ENCODE measurements around the gene CLK4.

CLK4 gene

GRCh38 chr5:178632285-178632684 is 5.4 kb upstream of the CLK4 start:
- no peak overlapping the region for H3K27ac ChIP-seq (ENCODE audit: low read depth, low read length)
- no peaks in the 10 kb centered on the region for H3K36me3 ChIP-seq (ENCODE audit: control insufficient read depth, insufficient read depth, low read length)
- no peaks in the 10 kb centered on the region; the same call in 1 of the 2 replicates for H3K27me3 ChIP-seq (ENCODE audit: control insufficient read depth, insufficient read depth, low read length)
- H3K4me3 ChIP-seq (ENCODE audit: low read depth, low read length) = no peak overlapping the region
- no peaks in the 10 kb centered on the region for H3K4me1 ChIP-seq (ENCODE audit: control insufficient read depth, insufficient read depth, low read length)
- H3K9me3 ChIP-seq (ENCODE audit: control insufficient read depth, insufficient read depth, low read length) = no peaks in the 10 kb centered on the region
- H3K9ac ChIP-seq (ENCODE audit: low read depth, low read length) = no peak overlapping the region

GRCh38 chr5:178630951-178631350 is 4.1 kb upstream of the CLK4 start:
- Histone ChIP-seq H3K4me1 (ENCODE audit: control insufficient read depth, insufficient read depth, low read length) (no peaks in the 10 kb centered on the region), H3K4me3 (ENCODE audit: low read depth, low read length) (no peak overlapping the region), H3K9me3 (ENCODE audit: control insufficient read depth, insufficient read depth, low read length) (no peaks in the 10 kb centered on the region), H3K9ac (ENCODE audit: low read depth, low read length) (no peak overlapping the region), H3K27ac (ENCODE audit: low read depth, low read length) (no peak overlapping the region), H3K36me3 (ENCODE audit: control insufficient read depth, insufficient read depth, low read length) (no peaks in the 10 kb centered on the region), H3K27me3 (ENCODE audit: control insufficient read depth, insufficient read depth, low read length) (no peaks in the 10 kb centered on the region; the same call in 1 of the 2 replicates)

GRCh38 chr5:178630475-178630930 is 3.7 kb upstream of the CLK4 start:
- Histone ChIP-seq H3K27ac (ENCODE audit: low read depth, low read length) (no peak overlapping the region), H3K4me1 (ENCODE audit: control insufficient read depth, insufficient read depth, low read length) (peaks cover 1% of the 10 kb centered on the region; the same call in 1 of the 2 replicates), H3K9me3 (ENCODE audit: control insufficient read depth, insufficient read depth, low read length) (no peaks in the 10 kb centered on the region), H3K36me3 (ENCODE audit: control insufficient read depth, insufficient read depth, low read length) (no peaks in the 10 kb centered on the region), H3K9ac (ENCODE audit: low read depth, low read length) (no peak overlapping the region), H3K27me3 (ENCODE audit: control insufficient read depth, insufficient read depth, low read length) (no peaks in the 10 kb centered on the region; the same call in 1 of the 2 replicates), H3K4me3 (ENCODE audit: low read depth, low read length) (no peak overlapping the region)

- Histone ChIP-seq H3K4me3 (ENCODE audit: low read depth, low read length) (peak overlapping the region; percentile 61), H3K4me1 (ENCODE audit: control insufficient read depth, insufficient read depth, low read length) (peaks cover 19% of the 10 kb centered on the region), H3K9ac (ENCODE audit: low read depth, low read length) (no peak overlapping the region), H3K9me3 (ENCODE audit: control insufficient read depth, insufficient read depth, low read length) (no peaks in the 10 kb centered on the region), H3K27me3 (ENCODE audit: control insufficient read depth, insufficient read depth, low read length) (no peaks in the 10 kb centered on the region; the same call in 1 of the 2 replicates), H3K36me3 (ENCODE audit: control insufficient read depth, insufficient read depth, low read length) (peaks cover 10% of the 10 kb centered on the region), H3K27ac (ENCODE audit: low read depth, low read length) (peak overlapping the region; percentile 16)
Measured at GRCh38 chr5:178627259-178627598, 379 bp upstream of the CLK4 start.

- Histone ChIP-seq H3K4me3 (ENCODE audit: low read depth, low read length) (peak overlapping the region; percentile 99), H3K9me3 (ENCODE audit: control insufficient read depth, insufficient read depth, low read length) (no peaks in the 10 kb centered on the region), H3K27me3 (ENCODE audit: control insufficient read depth, insufficient read depth, low read length) (no peaks in the 10 kb centered on the region; the same call in 1 of the 2 replicates), H3K27ac (ENCODE audit: low read depth, low read length) (peak overlapping the region; percentile 91), H3K9ac (ENCODE audit: low read depth, low read length) (peak overlapping the region; percentile 91), H3K36me3 (ENCODE audit: control insufficient read depth, insufficient read depth, low read length) (peaks cover 24% of the 10 kb centered on the region), H3K4me1 (ENCODE audit: control insufficient read depth, insufficient read depth, low read length) (peaks cover 19% of the 10 kb centered on the region)
Measured at GRCh38 chr5:178625679-178626483, 969 bp downstream of the CLK4 start.

- peaks cover 26% of the 10 kb centered on the region for H3K4me1 ChIP-seq (ENCODE audit: control insufficient read depth, insufficient read depth, low read length)
- peak overlapping the region; percentile 9 for H3K27ac ChIP-seq (ENCODE audit: low read depth, low read length)
- peaks cover 33% of the 10 kb centered on the region for H3K36me3 ChIP-seq (ENCODE audit: control insufficient read depth, insufficient read depth, low read length)
- peak overlapping the region; percentile 8 for H3K9ac ChIP-seq (ENCODE audit: low read depth, low read length)
- no peaks in the 10 kb centered on the region; the same call in 1 of the 2 replicates for H3K27me3 ChIP-seq (ENCODE audit: control insufficient read depth, insufficient read depth, low read length)
- no peaks in the 10 kb centered on the region for H3K9me3 ChIP-seq (ENCODE audit: control insufficient read depth, insufficient read depth, low read length)
- peak overlapping the region; percentile 99 for H3K4me3 ChIP-seq (ENCODE audit: low read depth, low read length)
Measured at GRCh38 chr5:178624631-178625546, 2.0 kb downstream of the CLK4 start.

- no peak overlapping the region for H3K9ac ChIP-seq (ENCODE audit: low read depth, low read length)
Measured at GRCh38 chr5:178622679-178623247, 4.1 kb downstream of the CLK4 start.

GRCh38 chr5:178619390-178619789 is 7.5 kb downstream of the CLK4 start:
- H3K36me3 ChIP-seq (ENCODE audit: control insufficient read depth, insufficient read depth, low read length) = peaks cover 88% of the 10 kb centered on the region
- H3K9me3 ChIP-seq (ENCODE audit: control insufficient read depth, insufficient read depth, low read length) = no peaks in the 10 kb centered on the region
- peak overlapping the region; percentile 72 for H3K27ac ChIP-seq (ENCODE audit: low read depth, low read length)

More at GRCh38 chr5:178622679-178623247, 4.1 kb downstream of the CLK4 start:
- no peak overlapping the region for H3K4me3 ChIP-seq (ENCODE audit: low read depth, low read length)
- H3K27ac ChIP-seq (ENCODE audit: low read depth, low read length) = no peak overlapping the region
- no peaks in the 10 kb centered on the region for H3K9me3 ChIP-seq (ENCODE audit: control insufficient read depth, insufficient read depth, low read length)
- peaks cover 54% of the 10 kb centered on the region for H3K36me3 ChIP-seq (ENCODE audit: control insufficient read depth, insufficient read depth, low read length)
- H3K27me3 ChIP-seq (ENCODE audit: control insufficient read depth, insufficient read depth, low read length) = no peaks in the 10 kb centered on the region
- peaks cover 37% of the 10 kb centered on the region for H3K4me1 ChIP-seq (ENCODE audit: control insufficient read depth, insufficient read depth, low read length)

GRCh38 chr5:178612299-178612698 is 14.6 kb downstream of the CLK4 start:
- Histone ChIP-seq H3K4me3 (ENCODE audit: low read depth, low read length) (no peak overlapping the region), H3K4me1 (ENCODE audit: control insufficient read depth, insufficient read depth, low read length) (no peaks in the 10 kb centered on the region), H3K27me3 (ENCODE audit: control insufficient read depth, insufficient read depth, low read length) (no peaks in the 10 kb centered on the region), H3K36me3 (ENCODE audit: control insufficient read depth, insufficient read depth, low read length) (peaks cover 85% of the 10 kb centered on the region), H3K9ac (ENCODE audit: low read depth, low read length) (no peak overlapping the region), H3K27ac (ENCODE audit: low read depth, low read length) (no peak overlapping the region), H3K9me3 (ENCODE audit: control insufficient read depth, insufficient read depth, low read length) (no peaks in the 10 kb centered on the region)

More at GRCh38 chr5:178619390-178619789, 7.5 kb downstream of the CLK4 start:
- H3K4me3 ChIP-seq (ENCODE audit: low read depth, low read length) = no peak overlapping the region; the same call in 1 of the 2 replicates
- H3K9ac ChIP-seq (ENCODE audit: low read depth, low read length) = no peak overlapping the region
- H3K27me3 ChIP-seq (ENCODE audit: control insufficient read depth, insufficient read depth, low read length) = no peaks in the 10 kb centered on the region
- H3K4me1 ChIP-seq (ENCODE audit: control insufficient read depth, insufficient read depth, low read length) = peaks cover 25% of the 10 kb centered on the region

GRCh38 chr5:178606269-178606668 is 20.6 kb downstream of the CLK4 start:
- Histone ChIP-seq H3K27ac (ENCODE audit: low read depth, low read length) (no peak overlapping the region), H3K27me3 (ENCODE audit: control insufficient read depth, insufficient read depth, low read length) (no peaks in the 10 kb centered on the region), H3K4me3 (ENCODE audit: low read depth, low read length) (no peak overlapping the region), H3K36me3 (ENCODE audit: control insufficient read depth, insufficient read depth, low read length) (peaks cover 74% of the 10 kb centered on the region), H3K9me3 (ENCODE audit: control insufficient read depth, insufficient read depth, low read length) (peaks cover 4% of the 10 kb centered on the region), H3K4me1 (ENCODE audit: control insufficient read depth, insufficient read depth, low read length) (no peaks in the 10 kb centered on the region), H3K9ac (ENCODE audit: low read depth, low read length) (no peak overlapping the region)

Data from HUES48 (cell line).